ENCODE results near the gene ASTN2.

The ASTN2 gene

GRCh38 chr9:116687074-116687753 lies 727.6 kb downstream of the ASTN2 start, which contains the start of gene TRIM32:
Gene TRIM32 (plus strand): TSS chr9:116687305. CDS start chr9:116697743, 10,438 bp downstream.
- peak; percentile 97 for DNase-seq

- DNase-seq: no peak
Measured at GRCh38 chr9:116686693-116687073, 728.2 kb downstream of the ASTN2 start.

- no peak for DNase-seq
Measured at GRCh38 chr9:116686135-116686534, 728.7 kb downstream of the ASTN2 start.

- DNase-seq: no peak
Measured at GRCh38 chr9:116685166-116685565, 729.7 kb downstream of the ASTN2 start.

GRCh38 chr9:116683535-116683934 lies 731.3 kb downstream of the ASTN2 start:
- no peak for DNase-seq

GRCh38 chr9:116674210-116674980 lies 740.5 kb downstream of the ASTN2 start:
- no peak for DNase-seq

- no peak for DNase-seq
Measured at GRCh38 chr9:116673375-116673774, 741.5 kb downstream of the ASTN2 start.

GRCh38 chr9:116671605-116672004 lies 743.3 kb downstream of the ASTN2 start:
- no peak for DNase-seq

- DNase-seq: no peak
Measured at GRCh38 chr9:116668970-116669695, 745.7 kb downstream of the ASTN2 start.

GRCh38 chr9:116663581-116663980 lies 751.3 kb downstream of the ASTN2 start:
- no peak for DNase-seq

GRCh38 chr9:116662646-116663310 lies 752.1 kb downstream of the ASTN2 start:
- no peak for DNase-seq

GRCh38 chr9:116661037-116661954 lies 753.6 kb downstream of the ASTN2 start:
- no peak for DNase-seq

GRCh38 chr9:116658265-116658664 lies 756.6 kb downstream of the ASTN2 start:
- no peak for DNase-seq

GRCh38 chr9:116656977-116657376 lies 757.9 kb downstream of the ASTN2 start:
- DNase-seq: no peak

- no peak for DNase-seq
Measured at GRCh38 chr9:116656501-116656971, 758.3 kb downstream of the ASTN2 start.

- no peak for DNase-seq
Measured at GRCh38 chr9:116654059-116654355, 760.9 kb downstream of the ASTN2 start.

- no peak for DNase-seq
Measured at GRCh38 chr9:116653348-116654058, 761.4 kb downstream of the ASTN2 start.

GRCh38 chr9:116647515-116647809 lies 767.4 kb downstream of the ASTN2 start:
- DNase-seq: no peak

- DNase-seq: no peak
Measured at GRCh38 chr9:116646661-116647514, 768.0 kb downstream of the ASTN2 start.

- no peak for DNase-seq
Measured at GRCh38 chr9:116644091-116644688, 770.7 kb downstream of the ASTN2 start.

Measured in stimulated activated CD4-positive, alpha-beta T cell treated with anti-CD3 and anti-CD28 coated beads, Interleukin-4, amount 100 ng/mL, for 1 hour (primary cell).